Spinal cord (tissue), 10 donors: ENCODE data around the gene MAP3K7. TPM values are rescaled to one million over a fixed set of nuclear protein-coding genes. Genes with fewer than 3 reads are reported as not detected.
A peak's percentile ranks its signal among the peaks of the same experiment; 100 is the strongest.

ENCODE experiments used
- DNase-seq, 6 donors: peaks; one replicate each; pipeline versions ENCODE4 v3.0.0 to v3.0.0-alpha.2; 2013 to 2015; ENCODE audit warnings: low spot score in 6 of 6, low read depth in 4 of 6
- H3K27ac ChIP-seq: one replicate; pipeline ENCODE4 v1.5.1; 2013; ENCODE audit warnings: low read depth, low read length, control low read depth
- H3K27me3 ChIP-seq: one replicate; pipeline ENCODE4 v1.6.1; 2013; ENCODE audit warnings: low read length; ENCODE audit not compliant: control insufficient read depth, insufficient read depth
- H3K36me3 ChIP-seq: one replicate; pipeline ENCODE4 v1.6.1; 2013; ENCODE audit warnings: low read length; ENCODE audit not compliant: control insufficient read depth, insufficient read depth
- H3K4me1 ChIP-seq: one replicate; pipeline ENCODE4 v1.6.1; 2013; ENCODE audit warnings: low read length; ENCODE audit not compliant: control insufficient read depth, insufficient read depth
- H3K4me3 ChIP-seq: one replicate; pipeline ENCODE4 v1.5.1; 2013; ENCODE audit warnings: low read depth, low read length, control low read depth
- H3K9me3 ChIP-seq: one replicate; pipeline ENCODE4 v1.6.1; 2013; ENCODE audit warnings: low read length; ENCODE audit not compliant: control insufficient read depth, insufficient read depth
- WGBS: methylation state at CpG from one replicate; pipeline ENCODE4 v1.1.5; 2013; ENCODE audit warnings: missing lambda C conversion rate; ENCODE audit not compliant: insufficient coverage; 5-methylcytosine and 5-hydroxymethylcytosine counted together
- polyA plus RNA-seq, 2 donors: library from polyadenylated mRNA; unstranded; fragments of 120-200 nt; gene quantifications; one replicate each; pipeline ENCODE4 v1.2.1, GENCODE V29; 2013; ENCODE audit not compliant: insufficient read length in 2 of 2
- total RNA-seq, 2 donors: library from RNA; depleted of rRNA in 1 of 2; stranded (reverse); fragments of 120-200 nt in 1 of 2; fragments of >200 nt in 1 of 2; gene quantifications; one replicate each; pipeline versions ENCODE4 v1.2.3 to v1.2.4, GENCODE V29; 2013 to 2014
- donor health status: healthy.

Gene MAP3K7
- total and polyA plus RNA-seq, 4 donors, result 29.1 to 44.4 (median 39.0) TPM

DNA sequence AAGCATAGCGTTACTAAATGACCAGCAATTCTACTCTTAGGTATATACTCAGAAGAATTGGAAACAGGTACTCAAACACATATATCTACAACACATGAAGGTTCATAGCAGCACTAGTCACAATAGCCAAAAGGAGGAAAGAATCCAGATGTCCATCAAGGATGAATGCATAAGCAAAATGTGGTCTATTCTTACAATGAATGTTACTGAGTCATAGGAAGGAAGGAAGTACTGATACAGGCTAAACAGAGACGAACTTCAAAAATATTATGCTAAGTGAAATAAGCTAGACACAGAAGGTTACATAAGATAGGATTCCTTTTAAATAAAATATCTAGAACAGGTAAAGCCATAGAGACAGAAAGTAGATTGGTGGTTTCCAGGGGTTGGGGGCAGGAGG lies 93.5 kb downstream of the MAP3K7 start:
- Histone ChIP-seq H3K4me3 (no peak overlapping the region), H3K27ac (no peak overlapping the region), H3K27me3 (no peaks in the 10 kb centered on the region), H3K4me1 (peaks cover 7% of the 10 kb centered on the region), H3K36me3 (no peaks in the 10 kb centered on the region), H3K9me3 (no peaks in the 10 kb centered on the region)
- WGBS, result no CpG with 5 or more reads among the region's 2 CpGs
- no peak for DNase-seq

DNA sequence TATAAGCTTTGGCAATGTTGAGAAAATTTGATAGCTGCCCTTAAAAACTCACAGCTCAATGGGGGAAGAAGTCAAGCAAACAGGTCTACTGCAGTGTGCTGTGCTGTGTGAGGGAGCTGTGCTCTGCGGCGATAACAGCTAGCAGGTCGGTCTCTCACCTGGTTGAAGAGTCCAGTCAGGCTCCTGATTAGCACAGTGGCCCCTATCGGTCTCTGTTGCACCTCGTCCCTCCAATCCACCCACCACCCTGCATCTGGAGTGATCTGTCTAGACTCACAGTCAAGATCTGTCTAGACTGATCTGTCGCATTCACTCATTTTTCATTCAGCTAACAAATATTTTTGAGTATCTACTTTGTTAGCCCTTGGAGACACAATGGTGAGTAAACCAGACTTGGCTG lies 94.1 kb downstream of the MAP3K7 start:
- WGBS, result 100% methylated on average over 3 of the region's 6 CpGs
- DNase-seq, result no peak
- no peaks in the 10 kb centered on the region for H3K36me3 ChIP-seq
- peaks cover 7% of the 10 kb centered on the region for H3K4me1 ChIP-seq
- no peaks in the 10 kb centered on the region for H3K27me3 ChIP-seq
- no peak overlapping the region for H3K27ac ChIP-seq
- no peak overlapping the region for H3K4me3 ChIP-seq
- no peaks in the 10 kb centered on the region for H3K9me3 ChIP-seq

DNA sequence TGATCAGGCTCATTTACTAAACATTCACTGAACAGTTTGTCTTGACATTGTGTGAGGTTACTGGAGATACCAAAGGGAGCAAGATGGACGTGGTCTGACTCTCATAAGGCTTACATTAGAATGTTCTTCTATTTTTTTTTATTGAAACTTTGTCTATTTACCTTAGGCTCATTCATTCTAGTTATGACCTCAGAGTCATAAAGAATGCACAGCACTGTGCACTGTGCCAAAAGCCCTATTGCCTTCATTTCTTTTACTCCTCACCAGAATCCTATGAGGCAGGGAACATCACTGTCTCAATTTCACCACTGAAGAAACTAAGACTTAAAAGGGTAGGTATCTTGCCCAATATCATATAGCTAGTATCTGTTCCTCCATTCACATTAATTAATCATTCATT lies 94.5 kb downstream of the MAP3K7 start:
- H3K9me3 ChIP-seq, result no peaks in the 10 kb centered on the region
- no peak overlapping the region for H3K27ac ChIP-seq
- peaks cover 7% of the 10 kb centered on the region for H3K4me1 ChIP-seq
- H3K36me3 ChIP-seq, result no peaks in the 10 kb centered on the region
- H3K27me3 ChIP-seq, result no peaks in the 10 kb centered on the region
- DNase-seq, result no peak
- H3K4me3 ChIP-seq, result no peak overlapping the region
- no CpG with 5 or more reads among the region's 1 CpG for WGBS

DNA sequence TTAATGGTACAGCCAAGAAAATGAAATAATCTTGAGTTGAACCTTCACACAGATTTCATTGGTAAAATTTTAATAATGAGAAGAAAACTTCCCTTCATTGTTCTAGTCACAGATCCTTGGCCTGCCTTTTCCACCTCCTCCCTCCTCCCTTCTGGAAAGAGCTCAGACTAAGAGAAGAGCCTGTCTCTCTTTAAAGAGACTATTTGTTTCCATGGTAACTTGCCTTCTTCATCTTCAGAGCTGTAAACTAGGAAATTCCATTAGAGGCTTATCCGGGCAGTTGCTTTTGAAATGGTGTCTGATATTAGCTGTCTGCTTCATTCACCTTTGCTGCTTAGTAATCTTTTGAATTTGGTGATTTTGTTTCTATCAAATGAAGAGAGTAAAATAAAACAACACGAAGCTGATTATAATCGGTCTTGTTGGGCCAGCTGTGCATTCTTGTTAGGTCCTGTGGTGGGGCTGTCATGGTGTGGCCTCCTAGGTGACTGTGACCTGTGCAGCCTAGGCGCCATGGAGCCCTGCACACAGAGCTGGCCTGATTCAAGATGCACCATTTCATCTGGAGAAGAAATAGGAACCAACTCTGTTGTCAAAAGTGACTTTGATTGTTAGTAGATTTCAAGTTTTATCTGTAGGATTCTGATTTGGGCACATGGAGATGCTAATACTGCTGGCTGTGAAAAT lies 96.7 kb downstream of the MAP3K7 start:
- peak in 2 of 6 donors; percentile 55 to 94 for DNase-seq
- no peak overlapping the region for H3K4me3 ChIP-seq
- H3K27ac ChIP-seq, result no peak overlapping the region
- WGBS, result 28% methylated on average over 3 of the region's 4 CpGs
- no peaks in the 10 kb centered on the region for H3K36me3 ChIP-seq
- H3K27me3 ChIP-seq, result no peaks in the 10 kb centered on the region
- no peaks in the 10 kb centered on the region for H3K9me3 ChIP-seq
- peaks cover 7% of the 10 kb centered on the region for H3K4me1 ChIP-seq

DNA sequence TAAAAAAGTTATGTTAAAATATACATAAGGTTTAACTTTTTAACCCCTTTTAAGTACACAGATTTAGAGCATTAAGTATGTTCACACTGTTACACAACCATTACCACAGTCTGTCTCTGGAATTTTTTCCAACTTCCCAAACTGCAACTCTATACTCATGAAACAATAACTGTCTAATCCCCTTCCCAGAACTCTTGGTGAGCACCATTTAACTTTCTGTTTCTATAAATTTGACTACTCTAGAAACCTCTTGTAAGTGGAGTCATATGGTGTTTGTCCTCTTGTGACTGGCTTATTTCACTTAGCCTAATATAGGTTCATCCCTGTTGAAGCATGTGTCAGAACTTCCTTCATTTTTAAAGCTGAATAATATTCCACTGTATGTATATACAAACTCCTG lies 98.1 kb downstream of the MAP3K7 start:
- H3K4me1 ChIP-seq, result peaks cover 3% of the 10 kb centered on the region
- H3K9me3 ChIP-seq, result no peaks in the 10 kb centered on the region
- H3K27me3 ChIP-seq, result no peaks in the 10 kb centered on the region
- H3K4me3 ChIP-seq, result no peak overlapping the region
- DNase-seq, result no peak
- H3K36me3 ChIP-seq, result no peaks in the 10 kb centered on the region
- H3K27ac ChIP-seq, result no peak overlapping the region

DNA sequence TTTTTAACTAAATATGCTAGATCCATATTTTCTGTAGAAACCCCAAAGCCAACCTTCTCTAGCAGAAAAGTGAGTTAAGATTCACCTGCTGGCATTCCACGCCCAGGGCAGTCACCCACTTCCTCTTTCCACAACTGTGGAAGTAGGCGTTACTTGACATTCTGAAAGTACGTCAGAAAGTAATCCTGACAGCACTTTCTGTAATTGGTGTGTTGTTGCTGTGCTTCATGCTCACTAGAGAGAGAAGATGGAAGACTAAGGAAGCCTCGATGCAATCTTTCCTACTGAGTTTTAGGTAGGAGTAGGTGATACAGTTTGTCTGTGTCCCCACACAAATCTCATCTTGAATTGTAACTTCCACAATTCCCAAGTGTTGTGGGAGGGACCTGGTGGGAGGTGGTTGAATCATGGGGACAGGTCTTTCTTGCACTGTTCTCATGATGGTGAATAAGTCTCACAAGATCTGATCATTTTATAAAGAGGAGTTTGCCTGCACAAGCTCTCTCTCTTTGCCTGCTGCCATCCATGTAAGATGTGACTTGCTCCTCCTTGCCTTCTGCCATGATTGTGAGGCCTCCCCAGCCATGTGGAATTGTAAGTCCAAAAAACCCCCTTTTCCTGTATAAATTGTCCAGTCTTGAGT lies 101.1 kb downstream of the MAP3K7 start:
- Histone ChIP-seq H3K27ac (no peak overlapping the region), H3K9me3 (no peaks in the 10 kb centered on the region), H3K4me1 (peaks cover 9% of the 10 kb centered on the region), H3K4me3 (no peak overlapping the region), H3K36me3 (no peaks in the 10 kb centered on the region), H3K27me3 (peaks cover 2% of the 10 kb centered on the region)
- DNase-seq, result no peak
- 83% methylated on average over 1 of the region's 4 CpGs for WGBS

DNA sequence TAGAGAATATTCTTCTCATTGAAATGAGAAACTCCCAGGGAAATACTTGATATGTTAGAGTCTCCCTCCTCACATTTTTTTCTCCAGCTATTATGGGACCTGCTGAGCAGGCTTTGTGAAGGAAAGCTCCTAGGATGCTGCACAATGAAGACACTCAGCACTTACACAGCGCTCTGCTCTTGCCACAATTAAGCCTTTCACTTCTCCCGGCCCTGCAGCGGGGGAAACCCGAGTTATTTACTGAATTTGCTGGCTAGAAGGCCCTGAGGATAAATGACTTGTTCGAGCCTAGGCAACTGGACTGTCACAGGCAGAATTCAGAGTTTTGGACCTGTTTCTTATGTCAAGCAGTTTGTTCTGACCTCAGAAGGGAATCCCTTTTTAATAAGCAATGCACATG lies 102.0 kb downstream of the MAP3K7 start:
- peaks cover 2% of the 10 kb centered on the region for H3K27me3 ChIP-seq
- DNase-seq, result peak in 5 of 6 donors; percentile 53 to 92 (median 75)
- H3K27ac ChIP-seq, result peak overlapping the region; percentile 12
- no peaks in the 10 kb centered on the region for H3K9me3 ChIP-seq
- H3K4me1 ChIP-seq, result peaks cover 6% of the 10 kb centered on the region
- no peak overlapping the region for H3K4me3 ChIP-seq
- 2% methylated on average over 4 of the region's 5 CpGs for WGBS
- no peaks in the 10 kb centered on the region for H3K36me3 ChIP-seq

DNA sequence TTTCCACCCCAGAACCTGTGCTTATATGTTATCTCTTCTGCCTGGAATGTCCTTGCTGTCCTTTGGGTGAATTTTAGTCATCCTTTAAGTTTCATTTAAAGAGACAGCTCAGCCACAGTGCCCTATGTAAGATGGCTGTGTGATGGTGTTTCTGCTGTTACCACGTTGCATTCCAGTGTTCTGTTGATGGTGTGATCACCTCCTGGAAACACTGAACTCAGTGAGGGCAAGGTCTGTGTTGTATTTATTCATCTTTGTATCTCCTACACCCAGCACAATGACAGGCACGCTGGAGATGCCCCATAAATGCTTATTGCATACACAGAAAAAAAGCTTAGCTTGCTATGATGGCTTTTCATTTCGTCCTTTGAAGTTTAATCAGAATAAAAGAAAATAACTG lies 102.5 kb downstream of the MAP3K7 start:
- Histone ChIP-seq H3K4me1 (peaks cover 6% of the 10 kb centered on the region), H3K36me3 (no peaks in the 10 kb centered on the region), H3K27ac (peak overlapping the region; percentile 12), H3K27me3 (peaks cover 2% of the 10 kb centered on the region), H3K4me3 (no peak overlapping the region), H3K9me3 (no peaks in the 10 kb centered on the region)
- no peak for DNase-seq
- no CpG with 5 or more reads among the region's 3 CpGs for WGBS

DNA sequence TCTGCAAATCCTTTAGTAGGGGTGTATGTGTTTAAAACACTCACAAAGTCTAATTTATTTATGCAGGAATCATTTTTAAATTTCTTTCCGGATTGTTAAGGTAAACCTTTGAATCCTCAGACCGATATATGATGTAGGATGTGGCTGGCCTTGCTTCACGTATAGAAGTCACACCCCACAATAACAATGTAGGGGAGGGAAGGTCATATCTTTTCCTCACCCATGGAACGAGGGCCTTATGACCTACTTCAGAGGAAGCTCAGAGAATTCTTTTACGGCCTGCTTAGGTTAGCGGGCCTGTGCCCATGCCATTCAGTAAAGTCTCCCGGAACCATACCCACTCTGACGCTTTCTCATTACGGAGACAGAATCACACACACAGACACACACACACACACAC lies 102.9 kb downstream of the MAP3K7 start:
- Histone ChIP-seq H3K4me1 (peaks cover 9% of the 10 kb centered on the region), H3K27me3 (peaks cover 2% of the 10 kb centered on the region), H3K36me3 (no peaks in the 10 kb centered on the region), H3K4me3 (no peak overlapping the region), H3K27ac (peak overlapping the region; percentile 12), H3K9me3 (no peaks in the 10 kb centered on the region)
- WGBS, result 95% methylated on average over 5 of the region's 9 CpGs
- DNase-seq, result no peak
